Putamen (tissue), 1 donor: Measurements from ENCODE around the gene PRKCQ.
A peak's percentile ranks its signal among the peaks of the same experiment; 100 is the strongest.
"Not testable (repeated sequence)": the region's sequence is repeated elsewhere in the genome, so short reads cannot be mapped to it uniquely, and the experiment has no call there.

ENCODE experiments used
- DNase-seq: peaks from one replicate; pipeline ENCODE4 v3.0.0-alpha.2; 2016; ENCODE audit warnings: low spot score

Gene PRKCQ

GRCh38 chr10:6595499-6595898 lies 15.4 kb upstream of the PRKCQ start:
- DNase-seq = no peak

DNA sequence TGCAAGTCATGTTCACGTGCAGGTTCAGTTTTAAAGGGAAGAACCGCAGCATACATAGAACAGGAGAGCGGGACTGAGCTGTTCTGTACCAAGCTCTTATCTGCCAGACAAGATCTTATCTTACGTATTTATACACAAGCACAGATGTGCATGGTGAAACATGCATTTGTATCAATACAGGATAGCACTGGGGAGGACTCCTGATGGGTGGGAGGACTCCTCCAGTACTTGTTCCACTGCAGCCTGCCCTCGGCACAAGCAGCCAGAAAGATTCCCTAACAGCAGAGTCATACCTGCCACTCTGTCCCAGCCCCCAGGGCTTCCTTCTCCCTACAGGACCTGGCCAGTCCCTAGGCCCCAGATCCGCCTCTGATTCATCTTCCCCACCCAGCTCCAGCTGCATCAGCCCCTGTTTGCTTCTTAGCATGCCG lies 13.2 kb upstream of the PRKCQ start:
- DNase-seq = no peak

GRCh38 chr10:6592080-6592479 lies 12.0 kb upstream of the PRKCQ start:
- DNase-seq = no peak

DNA sequence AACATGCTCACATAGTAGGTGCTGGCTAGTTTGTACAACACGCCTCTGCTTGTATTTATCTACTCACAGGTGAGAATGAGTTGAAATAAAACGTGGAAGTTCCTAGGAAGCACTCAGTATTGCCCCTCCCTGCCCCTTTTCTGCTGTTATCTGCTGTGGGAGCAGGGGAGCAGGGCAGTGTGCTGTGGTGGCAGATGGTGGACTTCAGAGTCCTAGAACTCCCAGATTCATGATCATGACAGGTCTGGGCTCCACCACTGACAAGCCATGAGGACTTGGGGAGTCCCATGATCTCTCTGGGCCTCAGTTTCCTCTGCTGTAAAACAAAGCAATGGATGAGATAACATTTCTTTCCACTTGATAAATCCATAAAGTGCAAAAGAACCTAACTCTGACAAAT lies 11.6 kb upstream of the PRKCQ start:
- DNase-seq = no peak

GRCh38 chr10:6590100-6590499 lies 10.0 kb upstream of the PRKCQ start:
- no peak for DNase-seq

GRCh38 chr10:6589287-6590094 lies 9.4 kb upstream of the PRKCQ start:
- no peak for DNase-seq

- no peak for DNase-seq
These were observed 8.8 kb upstream of the PRKCQ start for GRCh38 chr10:6588845-6589244.

DNA sequence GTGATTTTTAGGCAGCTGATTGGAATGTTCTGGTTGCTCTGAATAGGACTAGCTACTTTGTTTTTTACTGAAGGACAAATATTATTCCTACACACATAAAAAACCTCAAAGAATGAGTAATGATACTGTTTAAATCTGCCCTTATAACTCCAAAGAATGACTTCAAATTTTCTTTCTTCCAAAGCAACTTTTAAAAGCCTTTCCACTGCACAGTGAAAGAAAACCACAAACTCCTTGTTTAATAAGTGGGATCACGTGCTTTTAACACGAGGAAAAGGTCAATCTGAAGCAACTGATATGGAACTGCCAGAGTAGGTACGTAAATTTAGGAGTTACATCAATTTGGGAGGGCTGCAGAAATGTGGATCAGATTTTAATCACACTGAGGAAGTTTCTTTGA lies 8.0 kb upstream of the PRKCQ start:
- no peak for DNase-seq

- no peak for DNase-seq
These were observed 6.4 kb upstream of the PRKCQ start for GRCh38 chr10:6586501-6586900.

- DNase-seq = no peak
These were observed 3.4 kb upstream of the PRKCQ start for GRCh38 chr10:6583447-6583846.

- DNase-seq = not testable (repeated sequence)
These were observed 2.8 kb upstream of the PRKCQ start for GRCh38 chr10:6582913-6583312.

GRCh38 chr10:6582298-6582697 lies 2.2 kb upstream of the PRKCQ start:
- no peak for DNase-seq

DNA sequence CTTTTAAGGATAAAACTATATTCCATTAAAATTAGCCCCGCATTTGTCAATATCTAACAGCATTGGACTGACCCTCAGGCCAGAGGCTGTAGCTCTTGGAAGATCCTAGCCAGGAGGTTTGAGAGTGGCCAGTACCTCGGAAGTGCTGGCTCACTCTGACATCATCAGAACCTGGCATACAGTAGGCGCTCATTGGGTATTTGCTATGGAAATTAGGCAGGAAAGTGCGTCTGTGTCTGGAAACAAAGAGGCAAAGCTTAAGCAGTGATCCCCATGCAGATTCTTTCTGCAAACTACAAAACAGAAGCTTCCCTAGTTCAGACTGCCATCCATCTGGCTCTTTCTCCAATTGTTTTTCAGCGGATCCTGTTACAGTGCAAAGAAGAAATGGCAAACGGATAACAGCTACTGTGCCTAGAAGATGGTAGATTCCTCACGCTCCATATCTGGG lies 1.7 kb upstream of the PRKCQ start:
- peak; percentile 21 for DNase-seq

DNA sequence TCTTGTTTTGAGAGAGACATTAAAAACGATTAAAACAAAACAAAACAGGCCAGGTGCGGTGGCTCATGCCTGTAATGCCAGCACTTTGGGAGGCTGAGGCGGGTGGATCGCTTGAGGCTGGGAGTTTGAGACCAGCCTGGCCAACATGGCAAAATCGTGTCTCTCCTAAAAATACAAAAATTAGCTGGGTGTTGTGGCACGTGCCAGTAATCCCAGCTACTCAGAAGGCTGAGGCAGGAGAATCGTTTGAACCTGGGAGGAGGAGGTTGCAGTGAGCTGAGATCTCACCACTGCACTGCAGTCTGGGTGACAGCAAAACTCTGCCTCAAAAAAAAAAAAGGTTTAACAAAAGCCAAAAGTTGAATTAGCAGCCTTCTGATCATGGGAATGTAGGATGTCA lies 1.1 kb upstream of the PRKCQ start:
- DNase-seq = not testable (repeated sequence)

- DNase-seq = peak; percentile 89
These were observed 378 bp upstream of the PRKCQ start for GRCh38 chr10:6580279-6581029.

- DNase-seq = no peak
These were observed 733 bp downstream of the PRKCQ start for GRCh38 chr10:6579183-6579903.

GRCh38 chr10:6578795-6579182 lies 1.3 kb downstream of the PRKCQ start:
- no peak for DNase-seq

- DNase-seq = no peak
These were observed 1.8 kb downstream of the PRKCQ start for GRCh38 chr10:6578251-6578771.

- DNase-seq = no peak
These were observed 3.8 kb downstream of the PRKCQ start for GRCh38 chr10:6576326-6576725.

DNA sequence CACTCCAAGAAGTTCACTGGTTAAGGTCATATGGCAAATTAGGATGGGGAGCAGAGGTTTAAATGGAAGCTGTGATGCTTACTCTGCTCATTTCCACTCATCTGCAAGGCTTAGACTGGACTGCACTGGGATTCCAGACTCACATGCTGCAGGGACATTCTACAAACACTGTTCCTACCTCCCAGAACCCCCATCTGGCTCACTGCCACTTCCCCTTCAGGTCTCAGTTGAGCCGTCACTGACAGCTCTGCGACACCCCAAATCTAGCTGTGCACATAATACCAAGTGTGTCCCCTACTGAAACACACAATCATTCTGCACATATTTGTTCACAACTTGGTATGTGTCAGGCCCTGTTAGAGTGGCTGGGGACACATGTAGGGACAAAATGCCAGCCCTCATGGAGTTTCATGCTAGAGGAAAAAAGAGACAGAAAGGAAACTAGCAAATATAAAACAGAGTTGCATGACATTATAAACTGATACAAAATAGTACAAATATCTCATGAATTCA lies 5.4 kb downstream of the PRKCQ start:
- DNase-seq = no peak

DNA sequence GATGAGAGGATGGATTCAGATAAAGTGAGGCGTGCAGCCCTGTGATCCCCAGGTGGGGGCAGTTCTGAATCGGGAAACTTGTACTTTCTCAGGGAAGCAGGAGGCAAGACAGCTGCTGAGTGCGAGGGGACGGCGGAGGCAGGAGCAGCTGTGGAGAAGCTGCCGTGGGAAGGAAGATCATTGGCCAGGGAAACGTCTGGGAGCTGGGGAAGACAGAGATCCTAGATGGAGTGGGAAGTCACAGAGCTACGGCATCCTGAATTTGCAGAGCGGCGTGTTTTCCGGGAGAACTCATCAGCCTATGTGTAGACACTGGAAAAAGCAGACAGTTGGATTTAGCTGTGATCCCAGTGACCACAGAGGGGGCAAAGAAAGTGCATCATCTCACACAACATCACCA lies 9.2 kb downstream of the PRKCQ start:
- DNase-seq = no peak

GRCh38 chr10:6569259-6569658 lies 10.8 kb downstream of the PRKCQ start:
- no peak for DNase-seq
